ENCODE results near the gene PPL.

DNA sequence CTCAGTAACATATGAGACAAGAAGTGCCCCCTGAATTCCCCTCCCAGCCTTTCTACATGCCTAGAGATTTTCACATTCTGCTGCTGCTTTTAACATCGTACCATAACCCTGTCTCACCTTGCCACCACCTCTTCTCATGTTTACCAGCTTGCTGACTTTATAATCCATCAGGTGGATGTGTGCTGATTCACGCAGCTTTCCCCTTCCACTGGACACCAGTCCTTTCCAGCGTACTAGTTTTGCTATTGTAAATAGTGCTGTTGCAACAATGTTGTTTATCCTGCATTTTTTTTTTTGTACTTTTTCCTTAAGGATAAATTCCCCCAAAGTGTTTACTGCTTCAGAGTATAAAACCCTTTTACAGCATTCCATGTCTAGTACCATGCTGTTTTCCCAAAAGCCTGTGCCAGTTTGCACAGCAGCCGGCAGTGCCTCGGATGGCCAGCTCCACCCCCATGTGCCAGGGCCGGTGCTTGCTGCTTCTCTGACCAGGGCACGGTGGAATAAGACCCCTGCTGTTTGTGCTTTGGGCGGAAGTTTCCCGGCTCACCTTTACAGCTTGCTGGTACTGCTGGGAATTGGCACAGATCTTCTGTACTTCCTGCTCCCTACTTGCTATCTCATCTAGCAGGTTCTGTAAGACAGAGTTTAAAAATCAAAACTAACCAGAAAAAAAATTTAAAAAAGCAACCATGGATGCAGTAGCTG, 48.4 kb downstream of the PPL start:
- TF ChIP-seq CTCF (IDR thresholded peaks at IDR 0.05 in 4 of 5, conservative IDR thresholded peaks at IDR 0.05 in 1 of 5) (no peak), POLR2A (IDR thresholded peaks at IDR 0.05) (no peak)

Data from gastrocnemius medialis (tissue), 4 donors.